Liver (tissue), 9 donors: Measurements from ENCODE around the gene N4BP2. TPM values are rescaled to one million over a fixed set of nuclear protein-coding genes. Genes with fewer than 3 reads are reported as not detected.

Experiments
- DNase-seq: peaks from one replicate; pipeline ENCODE4 v3.0.0-alpha.2; 2017; ENCODE audit warnings: low spot score
- H3K27ac ChIP-seq, 2 donors: one replicate each; pipeline ENCODE4 v1.7.0; 2013; ENCODE audit warnings: inconsistent platforms in 2 of 2, low read length in 2 of 2, control low read depth in 1 of 2, low read depth in 1 of 2, mild to moderate bottlenecking in 1 of 2
- H3K27me3 ChIP-seq, 4 donors: one replicate each; pipeline versions ENCODE4 v1.6.1 to v1.7.0; 2013; ENCODE audit warnings: low read length in 3 of 4, inconsistent platforms in 1 of 4, mild to moderate bottlenecking in 1 of 4, moderate library complexity in 1 of 4; ENCODE audit not compliant: control insufficient read depth in 4 of 4, insufficient read depth in 4 of 4
- H3K36me3 ChIP-seq, 4 donors: one replicate each; pipeline versions ENCODE4 v1.6.1 to v1.7.0; 2013; ENCODE audit warnings: low read length in 3 of 4, mild to moderate bottlenecking in 3 of 4, low read depth in 1 of 4, moderate library complexity in 1 of 4; ENCODE audit not compliant: control insufficient read depth in 4 of 4, insufficient read depth in 3 of 4
- H3K4me1 ChIP-seq, 4 donors: one replicate each; pipeline versions ENCODE4 v1.6.1 to v1.7.0; 2013; ENCODE audit warnings: low read length in 3 of 4, mild to moderate bottlenecking in 3 of 4, moderate library complexity in 1 of 4; ENCODE audit not compliant: control insufficient read depth in 4 of 4, insufficient read depth in 4 of 4
- H3K4me3 ChIP-seq, 3 donors: one replicate each; pipeline versions ENCODE4 v1.6.1 to v1.7.0; 2013; ENCODE audit warnings: low read length in 3 of 3, control low read depth in 1 of 3, low read depth in 1 of 3, mild to moderate bottlenecking in 1 of 3
- H3K9ac ChIP-seq, 2 donors: one replicate each; pipeline ENCODE4 v1.7.0; 2013; ENCODE audit warnings: low read length in 2 of 2, mild to moderate bottlenecking in 2 of 2, moderate library complexity in 2 of 2, control low read depth in 1 of 2, low read depth in 1 of 2
- H3K9me3 ChIP-seq, 4 donors: one replicate each; pipeline versions ENCODE4 v1.6.1 to v1.7.0; 2013; ENCODE audit warnings: low read length in 3 of 4; ENCODE audit not compliant: control insufficient read depth in 4 of 4
- EGR1 ChIP-seq, 2 donors: IDR thresholded peaks; 2 replicates each; pipeline ENCODE4 v1.6.1; 2016 to 2018; ENCODE audit warnings: antibody characterized with exemption in 2 of 2, low read depth in 2 of 2
- FOXA2 ChIP-seq: IDR thresholded peaks from 2 replicates; pipeline ENCODE4 v1.6.1; 2016; ENCODE audit warnings: antibody characterized with exemption
- GABPA ChIP-seq, 2 donors: IDR thresholded peaks in 1 of 2; conservative IDR thresholded peaks in 1 of 2; 2 replicates each; pipeline ENCODE4 v1.6.1; 2016; ENCODE audit warnings: antibody characterized with exemption in 2 of 2, mild to moderate bottlenecking in 1 of 2, moderate library complexity in 1 of 2
- HNF4G ChIP-seq: IDR thresholded peaks from 2 replicates; pipeline ENCODE4 v1.6.1; 2016; ENCODE audit warnings: antibody characterized with exemption
- JUND ChIP-seq, 2 donors: IDR thresholded peaks; 2 replicates each; pipeline ENCODE4 v1.6.1; 2016; ENCODE audit warnings: antibody characterized with exemption in 2 of 2
- SP1 ChIP-seq: IDR thresholded peaks from 2 replicates; pipeline ENCODE4 v1.6.1; 2018; ENCODE audit warnings: antibody characterized with exemption, mild to moderate bottlenecking
- TAF1 ChIP-seq: conservative IDR thresholded peaks from 2 replicates; pipeline ENCODE4 v1.6.1; 2016; ENCODE audit warnings: antibody characterized with exemption, mild to moderate bottlenecking
- YY1 ChIP-seq: IDR thresholded peaks from 2 replicates; pipeline ENCODE4 v1.6.1; 2016; ENCODE audit warnings: antibody characterized with exemption, mild to moderate bottlenecking
- WGBS: extraction: QIAGEN DNeasy Blood & Tissue Kit; methylation state at CpG from one replicate; pipeline ENCODE4 v1.1.7; 2013; 5-methylcytosine and 5-hydroxymethylcytosine counted together
- polyA plus RNA-seq, 2 donors: library from polyadenylated mRNA; stranded (reverse) in 1 of 2; unstranded in 1 of 2; fragments of 200-250 nt in 1 of 2; fragments of >200 nt in 1 of 2; fragmentation: Nextera tagmentation in 1 of 2; extraction: Ambion mirVana in 1 of 2; gene quantifications; one replicate each; pipeline versions ENCODE4 v1.2.1 to v1.2.3, GENCODE V29; 2013 to 2015
- total RNA-seq, 2 donors: library from RNA; depleted of rRNA; stranded (reverse); fragments of >200 nt; gene quantifications; one replicate each; pipeline ENCODE4 v1.2.3, GENCODE V29; 2014
- TF ChIP-seq, protein P1 (sequence below): IDR thresholded peaks from 2 replicates; pipeline ENCODE4 v1.6.1; 2016; ENCODE audit warnings: antibody characterized with exemption
- TF ChIP-seq, protein P2 (sequence below): fragments of 150-350 bp; IDR thresholded peaks from 2 replicates; pipeline ENCODE4 v1.5.1; 2017; ENCODE audit warnings: improper control_type of control experiment, low read depth, low read length; ENCODE audit not compliant: missing input control
- TF ChIP-seq, protein P3 (sequence below): IDR thresholded peaks from 2 replicates; pipeline ENCODE4 v1.6.1; 2016; ENCODE audit warnings: antibody characterized with exemption, mild to moderate bottlenecking
- TF ChIP-seq, protein P4 (sequence below): IDR thresholded peaks from 2 replicates; pipeline ENCODE4 v1.6.1; 2016; ENCODE audit warnings: antibody characterized with exemption
- TF ChIP-seq, protein P5 (sequence below): IDR thresholded peaks from 2 replicates; pipeline ENCODE4 v1.6.1; 2016; ENCODE audit warnings: antibody characterized with exemption
- donor health status: healthy.
- donor health status: healthy.
- donor health status: healthy.
- donor health status: healthy.
- donor health status: healthy.

N4BP2 gene
- total and polyA plus RNA-seq, 4 donors: 2.3 to 19.9 (median 11.0) TPM

DNA sequence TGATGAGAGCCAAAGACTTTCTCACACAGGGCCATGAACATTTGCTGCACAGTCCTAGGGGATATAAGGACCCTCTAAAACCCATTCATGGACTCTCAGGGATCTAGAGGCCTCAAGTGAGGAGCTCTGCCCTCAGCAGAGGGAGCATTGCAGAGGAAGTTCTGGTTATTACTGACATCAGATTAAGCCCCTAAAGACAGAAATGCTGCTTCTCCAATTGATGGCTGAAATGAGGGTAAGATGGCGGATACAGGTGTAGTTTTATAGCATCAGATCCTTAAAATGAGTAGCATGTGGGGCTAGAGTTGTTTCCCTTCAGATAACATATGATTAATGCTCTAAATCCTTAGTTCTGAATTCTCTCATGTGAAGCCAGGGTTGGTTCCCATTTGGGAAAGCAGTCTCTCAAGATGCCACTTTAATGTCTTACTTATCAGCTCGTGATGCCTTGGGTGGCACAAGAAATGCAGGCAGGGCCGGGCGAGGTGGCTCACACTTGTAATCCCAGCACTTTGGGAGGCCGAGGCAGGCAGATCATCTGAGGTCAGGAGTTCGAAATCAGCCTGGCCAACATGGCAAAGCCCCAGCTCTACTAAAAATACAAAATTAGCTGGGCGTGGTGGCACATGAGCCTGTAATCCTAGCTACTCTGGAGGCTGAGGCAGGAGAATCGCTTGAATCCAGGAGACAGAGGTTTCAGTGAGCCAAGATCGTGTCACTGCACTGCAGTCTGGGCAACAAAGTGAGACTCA lies 148.0 kb downstream of the N4BP2 start:
- no peaks in the 10 kb centered on the region for H3K27me3 ChIP-seq
- H3K27ac ChIP-seq: no peak overlapping the region
- no peaks in the 10 kb centered on the region for H3K36me3 ChIP-seq
- no peak for DNase-seq
- WGBS: 85% methylated on average over 9 of the region's 9 CpGs
- TF ChIP-seq, protein P1, sequence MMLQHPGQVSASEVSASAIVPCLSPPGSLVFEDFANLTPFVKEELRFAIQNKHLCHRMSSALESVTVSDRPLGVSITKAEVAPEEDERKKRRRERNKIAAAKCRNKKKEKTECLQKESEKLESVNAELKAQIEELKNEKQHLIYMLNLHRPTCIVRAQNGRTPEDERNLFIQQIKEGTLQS: no peak
- TF ChIP-seq GABPA (IDR thresholded peaks at IDR 0.05 in 1 of 2, conservative IDR thresholded peaks at IDR 0.05 in 1 of 2) (no peak), TAF1 (no peak), JUND (IDR thresholded peaks at IDR 0.05) (no peak), HNF4G (no peak), YY1 (no peak), EGR1 (IDR thresholded peaks at IDR 0.05; ENCODE audit: low read depth in 2 of 2) (no peak), SP1 (no peak), FOXA2 (no peak)
- TF ChIP-seq, protein P2, sequence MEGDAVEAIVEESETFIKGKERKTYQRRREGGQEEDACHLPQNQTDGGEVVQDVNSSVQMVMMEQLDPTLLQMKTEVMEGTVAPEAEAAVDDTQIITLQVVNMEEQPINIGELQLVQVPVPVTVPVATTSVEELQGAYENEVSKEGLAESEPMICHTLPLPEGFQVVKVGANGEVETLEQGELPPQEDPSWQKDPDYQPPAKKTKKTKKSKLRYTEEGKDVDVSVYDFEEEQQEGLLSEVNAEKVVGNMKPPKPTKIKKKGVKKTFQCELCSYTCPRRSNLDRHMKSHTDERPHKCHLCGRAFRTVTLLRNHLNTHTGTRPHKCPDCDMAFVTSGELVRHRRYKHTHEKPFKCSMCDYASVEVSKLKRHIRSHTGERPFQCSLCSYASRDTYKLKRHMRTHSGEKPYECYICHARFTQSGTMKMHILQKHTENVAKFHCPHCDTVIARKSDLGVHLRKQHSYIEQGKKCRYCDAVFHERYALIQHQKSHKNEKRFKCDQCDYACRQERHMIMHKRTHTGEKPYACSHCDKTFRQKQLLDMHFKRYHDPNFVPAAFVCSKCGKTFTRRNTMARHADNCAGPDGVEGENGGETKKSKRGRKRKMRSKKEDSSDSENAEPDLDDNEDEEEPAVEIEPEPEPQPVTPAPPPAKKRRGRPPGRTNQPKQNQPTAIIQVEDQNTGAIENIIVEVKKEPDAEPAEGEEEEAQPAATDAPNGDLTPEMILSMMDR: no peak
- TF ChIP-seq, protein P3, sequence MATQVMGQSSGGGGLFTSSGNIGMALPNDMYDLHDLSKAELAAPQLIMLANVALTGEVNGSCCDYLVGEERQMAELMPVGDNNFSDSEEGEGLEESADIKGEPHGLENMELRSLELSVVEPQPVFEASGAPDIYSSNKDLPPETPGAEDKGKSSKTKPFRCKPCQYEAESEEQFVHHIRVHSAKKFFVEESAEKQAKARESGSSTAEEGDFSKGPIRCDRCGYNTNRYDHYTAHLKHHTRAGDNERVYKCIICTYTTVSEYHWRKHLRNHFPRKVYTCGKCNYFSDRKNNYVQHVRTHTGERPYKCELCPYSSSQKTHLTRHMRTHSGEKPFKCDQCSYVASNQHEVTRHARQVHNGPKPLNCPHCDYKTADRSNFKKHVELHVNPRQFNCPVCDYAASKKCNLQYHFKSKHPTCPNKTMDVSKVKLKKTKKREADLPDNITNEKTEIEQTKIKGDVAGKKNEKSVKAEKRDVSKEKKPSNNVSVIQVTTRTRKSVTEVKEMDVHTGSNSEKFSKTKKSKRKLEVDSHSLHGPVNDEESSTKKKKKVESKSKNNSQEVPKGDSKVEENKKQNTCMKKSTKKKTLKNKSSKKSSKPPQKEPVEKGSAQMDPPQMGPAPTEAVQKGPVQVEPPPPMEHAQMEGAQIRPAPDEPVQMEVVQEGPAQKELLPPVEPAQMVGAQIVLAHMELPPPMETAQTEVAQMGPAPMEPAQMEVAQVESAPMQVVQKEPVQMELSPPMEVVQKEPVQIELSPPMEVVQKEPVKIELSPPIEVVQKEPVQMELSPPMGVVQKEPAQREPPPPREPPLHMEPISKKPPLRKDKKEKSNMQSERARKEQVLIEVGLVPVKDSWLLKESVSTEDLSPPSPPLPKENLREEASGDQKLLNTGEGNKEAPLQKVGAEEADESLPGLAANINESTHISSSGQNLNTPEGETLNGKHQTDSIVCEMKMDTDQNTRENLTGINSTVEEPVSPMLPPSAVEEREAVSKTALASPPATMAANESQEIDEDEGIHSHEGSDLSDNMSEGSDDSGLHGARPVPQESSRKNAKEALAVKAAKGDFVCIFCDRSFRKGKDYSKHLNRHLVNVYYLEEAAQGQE: no peak
- TF ChIP-seq, protein P4, sequence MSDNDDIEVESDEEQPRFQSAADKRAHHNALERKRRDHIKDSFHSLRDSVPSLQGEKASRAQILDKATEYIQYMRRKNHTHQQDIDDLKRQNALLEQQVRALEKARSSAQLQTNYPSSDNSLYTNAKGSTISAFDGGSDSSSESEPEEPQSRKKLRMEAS: no peak
- TF ChIP-seq, protein P5, sequence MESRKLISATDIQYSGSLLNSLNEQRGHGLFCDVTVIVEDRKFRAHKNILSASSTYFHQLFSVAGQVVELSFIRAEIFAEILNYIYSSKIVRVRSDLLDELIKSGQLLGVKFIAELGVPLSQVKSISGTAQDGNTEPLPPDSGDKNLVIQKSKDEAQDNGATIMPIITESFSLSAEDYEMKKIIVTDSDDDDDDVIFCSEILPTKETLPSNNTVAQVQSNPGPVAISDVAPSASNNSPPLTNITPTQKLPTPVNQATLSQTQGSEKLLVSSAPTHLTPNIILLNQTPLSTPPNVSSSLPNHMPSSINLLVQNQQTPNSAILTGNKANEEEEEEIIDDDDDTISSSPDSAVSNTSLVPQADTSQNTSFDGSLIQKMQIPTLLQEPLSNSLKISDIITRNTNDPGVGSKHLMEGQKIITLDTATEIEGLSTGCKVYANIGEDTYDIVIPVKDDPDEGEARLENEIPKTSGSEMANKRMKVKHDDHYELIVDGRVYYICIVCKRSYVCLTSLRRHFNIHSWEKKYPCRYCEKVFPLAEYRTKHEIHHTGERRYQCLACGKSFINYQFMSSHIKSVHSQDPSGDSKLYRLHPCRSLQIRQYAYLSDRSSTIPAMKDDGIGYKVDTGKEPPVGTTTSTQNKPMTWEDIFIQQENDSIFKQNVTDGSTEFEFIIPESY: no peak
- no peaks in the 10 kb centered on the region for H3K9me3 ChIP-seq
- no peak overlapping the region for H3K9ac ChIP-seq
- H3K4me1 ChIP-seq: no peaks in the 10 kb centered on the region
- no peak overlapping the region for H3K4me3 ChIP-seq
